GM12875 (cell line): ENCODE measurements around the gene SSBP3.

Experiments used
- H3K4me3 ChIP-seq: one replicate; pipeline ENCODE4 v1.5.1; 2011; ENCODE audit warnings: low read depth, low read length, control low read depth
- CTCF ChIP-seq: IDR thresholded peaks from 2 replicates; pipeline ENCODE4 v1.5.1; 2011; ENCODE audit warnings: low read depth, mild to moderate bottlenecking, control low read depth, inconsistent platforms, low read length, moderate library complexity, borderline replicate concordance; ENCODE audit not compliant: insufficient read depth

The SSBP3 gene

GRCh38 chr1:54299037-54299436 is 107.2 kb downstream of the SSBP3 start:
- no peak overlapping the region for H3K4me3 ChIP-seq
- no peak for TF ChIP-seq CTCF

DNA sequence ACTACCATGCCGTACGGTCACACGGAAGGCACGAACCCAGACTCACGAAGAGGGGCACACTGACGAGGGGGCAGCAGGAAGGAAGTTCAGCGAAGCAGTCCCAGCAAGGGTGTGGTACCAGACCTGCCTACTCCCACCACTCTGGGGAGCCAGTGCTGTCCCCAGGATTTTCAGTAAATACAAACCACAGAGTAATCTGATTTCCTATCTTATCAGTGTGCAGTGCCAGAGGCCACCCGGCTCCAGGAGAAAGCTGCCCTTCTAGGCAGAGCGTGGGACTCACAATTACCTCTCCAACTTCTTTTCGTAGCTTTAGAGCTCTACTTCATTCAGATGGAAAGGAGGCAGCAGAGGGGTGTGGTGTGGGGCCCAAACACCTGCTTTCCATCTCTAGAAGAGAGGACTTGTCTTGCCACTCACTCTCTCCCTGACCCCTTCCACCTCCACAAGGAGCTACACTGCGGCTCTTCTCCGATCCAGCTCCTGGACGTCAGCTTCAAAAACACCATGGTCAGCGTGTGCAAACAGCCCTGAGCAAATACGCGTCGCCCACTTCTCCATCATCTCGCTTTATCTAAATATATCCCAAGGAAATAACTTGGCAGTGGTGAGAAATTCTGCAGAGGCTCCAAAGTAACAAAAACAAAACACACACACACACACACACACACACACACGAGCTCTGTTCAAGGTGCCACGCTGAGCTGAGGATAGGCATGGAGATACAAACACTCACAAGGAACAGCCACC is 107.7 kb downstream of the SSBP3 start:
- TF ChIP-seq CTCF: no peak

DNA sequence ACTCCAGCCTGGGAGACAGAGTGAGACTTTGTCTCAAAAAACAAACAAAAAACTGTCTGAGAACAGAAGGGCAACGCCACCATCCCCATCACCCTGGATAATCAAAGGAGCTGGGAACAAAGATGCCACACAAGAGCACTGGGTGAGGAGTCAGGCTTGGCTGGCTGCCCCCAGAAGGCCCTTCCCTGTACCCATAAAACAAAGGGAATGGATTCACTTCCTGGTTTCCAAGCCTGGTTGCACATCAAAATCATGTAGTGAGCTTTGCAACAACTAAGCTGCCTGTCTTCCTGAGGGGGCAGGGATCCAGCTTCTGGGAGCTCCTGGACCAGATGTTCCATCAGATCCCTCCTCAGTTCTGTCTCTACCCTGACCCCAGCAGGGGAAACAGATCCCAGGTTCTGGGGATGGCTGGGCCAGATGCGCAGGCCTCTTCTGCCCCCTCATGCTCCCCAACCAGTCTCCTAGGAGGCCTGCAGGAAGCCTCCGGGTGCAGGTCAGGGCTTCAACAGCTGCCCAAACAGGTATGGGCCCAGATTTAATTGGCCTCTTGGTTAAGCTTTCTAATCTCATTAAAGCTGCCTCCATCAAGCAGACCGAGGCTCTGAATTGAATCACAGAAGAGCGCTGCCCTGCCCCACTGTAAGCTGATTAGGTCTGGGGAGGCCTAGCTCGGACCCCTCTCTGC is 108.5 kb downstream of the SSBP3 start:
- H3K4me3 ChIP-seq: no peak overlapping the region
- no peak for TF ChIP-seq CTCF

More for the DNA sequence above, 107.7 kb downstream of the SSBP3 start:
- H3K4me3 ChIP-seq: no peak overlapping the region

DNA sequence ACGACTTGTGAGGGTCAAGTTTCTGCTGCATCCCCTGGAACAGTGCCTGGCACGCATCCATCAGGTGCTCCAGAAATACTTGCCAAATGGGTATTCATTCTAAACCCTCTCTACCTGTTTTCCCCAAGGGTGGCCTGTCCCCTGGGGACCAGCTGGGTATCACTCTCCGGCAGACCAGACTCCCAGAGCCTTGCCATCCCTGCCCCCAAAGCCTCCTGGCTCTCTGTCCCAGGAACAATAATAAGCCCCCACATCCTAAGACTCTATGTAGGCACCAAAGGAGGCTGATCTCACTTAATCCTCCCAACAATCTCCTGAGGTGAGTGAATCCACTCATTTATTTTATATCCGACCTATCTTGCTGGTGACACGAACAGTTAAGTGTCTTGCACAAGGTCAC is 109.5 kb downstream of the SSBP3 start:
- TF ChIP-seq CTCF: no peak
- no peak overlapping the region for H3K4me3 ChIP-seq

DNA sequence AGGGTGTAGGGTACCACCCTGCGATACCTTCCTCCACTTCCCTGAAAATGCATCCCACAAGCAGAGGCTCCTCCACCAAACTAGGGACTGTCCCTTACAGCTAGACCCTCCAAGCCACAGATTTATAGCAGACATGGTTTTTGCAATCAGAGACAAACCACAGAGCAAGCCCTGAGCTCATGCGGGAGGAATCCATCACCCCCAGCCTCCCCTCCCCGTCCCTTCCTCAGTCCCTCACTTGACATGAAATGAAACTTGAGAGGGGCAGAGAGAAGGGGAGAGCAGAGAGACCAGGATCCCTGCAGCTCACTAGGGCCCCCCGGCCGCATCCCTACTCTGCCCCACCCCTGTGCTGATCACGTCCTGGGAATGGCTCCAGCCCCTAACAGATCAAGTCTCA is 111.3 kb downstream of the SSBP3 start:
- no peak overlapping the region for H3K4me3 ChIP-seq
- no peak for TF ChIP-seq CTCF

GRCh38 chr1:54292002-54292911 is 113.9 kb downstream of the SSBP3 start:
- H3K4me3 ChIP-seq: no peak overlapping the region
- no peak for TF ChIP-seq CTCF
